ENCODE results near the gene ZXDA.

The ZXDA gene

GRCh38 chrX:57871463-57871862, 38.8 kb downstream of the ZXDA start:
- no peak for DNase-seq (ENCODE audit: low read depth)
